Activated CD4-positive, alpha-beta T cell treated with anti-CD3 and anti-CD28 coated beads, Interleukin-10, Interleukin-2, amounts not matched to agents 100 ng/mL and 50 ng/mL, durations not matched to agents 16 hours and 8 hours (primary cell): ENCODE measurements around the gene C5orf34.
"Not testable (repeated sequence)": the region's sequence is repeated elsewhere in the genome, so short reads cannot be mapped to it uniquely, and the experiment has no call there.

Source experiments
- DNase-seq: peaks from one replicate; pipeline ENCODE4 v3.0.0-alpha.2; 2020

C5orf34 gene

DNA sequence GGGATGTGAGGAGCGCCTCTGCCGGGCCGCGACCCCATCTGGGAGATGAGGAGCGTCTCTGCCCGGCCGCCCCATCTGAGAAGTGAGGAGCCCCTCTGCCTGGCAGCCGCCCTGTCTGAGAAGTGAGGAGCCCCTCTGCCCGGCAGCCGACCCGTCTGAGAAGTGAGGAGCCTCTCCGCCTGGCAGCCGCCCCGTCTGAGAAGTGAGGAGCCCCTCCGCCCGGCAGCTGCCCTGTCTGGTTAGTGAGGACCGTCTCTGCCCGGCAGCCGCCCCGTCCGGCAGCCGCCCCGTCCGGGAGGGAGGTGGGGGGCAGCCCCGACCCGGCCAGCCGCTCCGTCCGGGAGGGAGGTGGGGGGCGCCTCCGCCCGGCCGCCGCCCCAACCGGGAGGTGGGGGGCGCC, 3.9 kb downstream of the C5orf34 start:
- not testable (repeated sequence) for DNase-seq

- DNase-seq: no peak
Observed at GRCh38 chr5:43498581-43498980, 16.4 kb downstream of the C5orf34 start.

DNA sequence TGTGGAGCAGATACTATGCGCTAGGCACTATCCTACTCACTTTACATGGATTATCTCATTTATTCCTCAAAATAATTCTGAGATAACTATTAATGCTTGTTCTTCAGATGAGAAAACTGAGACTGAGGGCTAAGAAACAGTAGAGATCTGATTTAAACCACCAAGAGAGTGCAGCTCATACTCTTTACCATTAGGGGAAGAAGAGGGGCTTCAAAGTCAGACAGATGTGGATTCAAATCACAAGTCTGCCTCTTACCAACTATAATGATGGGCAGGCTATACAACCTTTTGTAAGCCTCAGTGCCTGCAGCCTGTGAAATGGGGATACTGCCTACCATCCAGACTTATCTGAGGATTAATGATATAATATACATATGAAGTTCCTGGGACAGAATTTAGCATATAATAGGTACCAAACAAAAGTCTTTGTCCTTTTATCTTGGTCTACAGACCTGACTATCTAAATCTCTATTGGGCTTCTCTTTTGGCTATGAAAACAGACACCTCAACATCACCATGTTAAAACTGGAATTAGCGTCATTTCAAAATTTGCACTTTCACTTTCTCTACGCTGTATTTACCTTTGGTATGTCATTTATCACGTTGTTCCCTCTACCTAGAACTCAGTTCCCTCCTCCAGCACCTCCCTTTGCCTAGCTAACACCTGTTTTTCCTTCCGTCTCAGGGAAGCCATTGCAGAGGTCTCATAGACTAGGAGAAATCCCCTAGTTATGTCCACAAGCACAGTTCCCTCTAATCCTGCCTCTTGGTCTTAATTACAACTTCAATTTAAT, 17.4 kb downstream of the C5orf34 start:
- no peak for DNase-seq

- no peak for DNase-seq
Observed at GRCh38 chr5:43491326-43491725, 23.6 kb downstream of the C5orf34 start.

GRCh38 chr5:43486353-43486752, 28.6 kb downstream of the C5orf34 start:
- no peak for DNase-seq

DNA sequence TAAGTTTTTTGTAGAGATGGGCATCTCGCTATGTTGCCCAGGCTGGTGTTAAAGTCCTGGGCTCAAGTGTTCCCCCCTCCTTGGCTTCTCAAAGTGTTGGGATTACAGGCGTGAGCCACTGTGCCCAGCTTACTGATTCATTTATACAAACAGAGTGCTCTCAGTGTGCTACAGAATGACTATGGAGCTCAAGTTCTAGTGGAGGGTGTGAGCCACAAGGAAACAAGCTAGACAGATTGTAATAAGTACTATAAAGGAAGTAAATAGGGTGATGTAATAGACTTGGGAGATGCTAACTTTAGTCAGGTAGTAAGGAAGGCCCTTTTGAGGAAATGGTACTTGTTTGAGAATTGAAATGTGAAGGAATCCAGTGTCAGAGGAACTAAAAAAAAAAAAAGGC, 29.5 kb downstream of the C5orf34 start:
- peak; percentile 36 for DNase-seq

- DNase-seq: peak; percentile 91
Observed at GRCh38 chr5:43484106-43484849, 30.7 kb downstream of the C5orf34 start.

GRCh38 chr5:43483298-43484105, 31.4 kb downstream of the C5orf34 start, which contains the start of gene TMEM267:
TMEM267 (minus strand) TSS chr5:43483865; CDS start chr5:43453969, 29,896 bp downstream.
- DNase-seq: peak; percentile 94

DNA sequence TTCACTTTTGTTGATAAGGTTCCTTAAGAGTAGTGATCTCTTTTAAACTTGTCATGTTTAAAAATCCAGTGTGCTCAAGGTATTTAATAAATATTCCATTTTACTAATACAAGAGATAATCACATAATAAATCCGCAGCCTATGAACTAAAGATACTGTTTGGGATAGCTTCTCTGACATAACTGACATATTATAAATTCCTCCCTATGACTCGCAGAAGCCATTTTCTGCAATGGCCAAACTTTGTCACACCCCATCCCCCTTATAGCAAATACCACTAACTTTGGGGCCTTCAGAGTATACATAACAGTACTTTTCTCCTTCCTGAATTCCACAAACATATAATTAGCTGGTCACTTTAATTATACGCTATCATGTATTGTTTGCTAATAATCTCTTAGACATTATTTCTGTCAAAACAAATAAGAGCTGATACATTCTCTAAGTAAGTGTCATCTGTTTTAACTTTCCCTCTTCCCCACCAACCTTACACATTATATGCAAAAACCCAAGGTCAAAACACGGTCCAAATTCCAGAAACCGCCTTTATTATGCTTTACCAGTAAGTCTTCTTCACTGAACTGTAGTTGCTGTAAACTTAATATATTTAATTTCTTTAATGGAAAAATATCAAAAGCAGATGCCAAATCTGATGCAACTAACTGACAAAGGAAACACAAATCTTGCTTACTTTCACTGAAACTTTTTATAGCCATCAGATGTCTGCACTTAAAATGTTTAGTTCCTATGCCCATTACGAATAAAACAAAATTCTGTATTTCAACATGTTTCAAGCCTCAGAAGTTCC, 32.3 kb downstream of the C5orf34 start:
- DNase-seq: peak; percentile 13

DNA sequence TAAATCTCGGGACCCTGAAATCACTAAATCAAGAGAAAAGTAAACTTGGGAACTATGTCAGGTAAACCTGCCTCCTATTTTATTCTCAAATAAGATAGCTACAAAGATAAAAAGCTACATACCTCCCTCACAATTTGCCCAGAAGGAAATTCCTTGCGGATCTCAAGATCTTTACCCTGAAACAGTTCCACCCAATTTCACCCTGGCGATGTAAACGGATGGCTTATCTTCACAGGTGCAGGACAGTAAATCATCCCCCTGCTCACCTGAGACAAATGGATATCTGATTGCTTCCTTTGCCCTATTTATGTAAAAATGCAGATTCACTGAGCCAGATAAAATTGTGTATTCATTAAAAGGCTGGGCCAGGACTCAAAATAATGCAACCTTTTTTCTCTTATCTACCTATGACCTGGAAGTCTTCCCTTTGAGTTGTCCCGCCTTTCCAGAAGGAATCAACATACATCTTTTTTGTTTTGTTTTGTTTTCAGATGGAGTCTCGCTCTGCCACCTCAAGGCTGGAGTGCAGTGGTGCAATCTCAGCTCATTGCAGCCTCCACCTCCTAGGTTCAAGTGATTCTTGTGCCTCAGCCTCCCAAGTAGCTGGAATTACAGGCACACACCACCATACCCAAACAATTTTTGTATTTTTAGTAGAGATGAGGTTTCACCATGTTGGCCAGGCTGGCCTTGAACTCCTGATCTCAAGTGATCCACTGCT, 45.1 kb downstream of the C5orf34 start:
- no peak for DNase-seq

DNA sequence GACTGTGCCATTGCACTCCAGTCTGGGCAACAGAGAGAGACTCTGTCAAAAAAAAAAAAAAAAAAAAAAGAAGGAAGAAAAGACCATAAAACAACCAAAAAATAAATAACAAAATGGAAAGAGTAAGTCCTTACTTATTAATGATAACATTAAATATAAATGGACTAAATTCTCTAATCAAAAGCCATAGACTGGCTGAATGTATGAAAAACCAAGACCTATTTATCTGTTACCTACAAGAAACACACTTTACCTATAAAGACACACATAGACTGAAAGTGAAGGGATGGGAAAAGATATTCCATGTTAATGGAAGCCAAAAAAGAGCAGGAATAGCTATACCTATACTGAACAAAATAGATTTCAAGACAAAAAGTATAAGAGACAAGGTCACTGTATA, 47.8 kb downstream of the C5orf34 start:
- no peak for DNase-seq

DNA sequence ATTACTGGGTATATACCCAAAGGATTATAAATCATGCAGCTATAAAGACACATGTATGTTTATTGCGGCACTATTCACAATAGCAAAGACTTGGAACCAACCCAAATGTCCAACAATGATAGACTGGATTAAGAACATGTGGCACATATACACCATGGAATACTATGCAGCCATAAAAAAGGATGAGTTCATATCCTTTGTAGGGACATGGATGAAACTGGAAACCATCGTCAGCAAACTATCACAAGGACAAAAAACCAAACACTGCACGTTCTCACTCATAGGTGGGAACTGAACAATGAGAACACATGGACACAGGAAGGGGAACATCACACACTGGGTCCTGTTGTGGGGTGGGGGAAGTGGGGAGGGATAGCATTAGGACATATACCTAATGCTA, 49.5 kb downstream of the C5orf34 start:
- DNase-seq: not testable (repeated sequence)

GRCh38 chr5:43461066-43461465, 53.9 kb downstream of the C5orf34 start:
- no peak for DNase-seq

GRCh38 chr5:43456556-43456955, 58.4 kb downstream of the C5orf34 start:
- no peak for DNase-seq

DNA sequence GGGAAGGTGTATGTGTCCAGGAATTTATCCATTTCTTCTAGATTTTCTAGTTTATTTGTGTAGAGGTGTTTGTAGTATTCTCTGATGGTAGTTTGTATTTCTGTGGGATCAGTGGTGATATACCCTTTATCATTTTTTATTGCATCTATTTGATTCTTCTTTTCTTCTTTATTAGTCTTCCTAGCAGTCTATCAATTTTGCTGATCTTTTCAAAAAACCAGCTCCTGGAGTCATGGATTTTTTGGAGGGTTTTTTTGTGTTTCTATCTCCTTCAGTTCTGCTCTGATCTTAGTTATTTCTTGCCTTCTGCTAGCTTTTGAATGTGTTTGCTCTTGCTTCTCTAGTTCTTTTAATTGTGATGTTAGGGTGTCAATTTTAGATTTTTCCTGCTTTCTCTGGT, 73.4 kb downstream of the C5orf34 start:
- not testable (repeated sequence) for DNase-seq

- DNase-seq: no peak
Observed at GRCh38 chr5:43437062-43437660, 77.8 kb downstream of the C5orf34 start.
